HUDEP-2 (cell line): ENCODE data around the gene HS3ST3B1.

Source experiments
- DNase-seq, 76 experiments: peaks; one replicate each; lab custom pipeline; 2025; ENCODE audit not compliant: unreplicated experiment in 76 of 76; lab: John Stamatoyannopoulos, UW

Gene HS3ST3B1

GRCh38 chr17:14398766-14399165, 97.9 kb downstream of the HS3ST3B1 start:
- DNase-seq, result no peak
